ENCODE measurements around the gene PTPRT. TPM values are rescaled to one million over a fixed set of nuclear protein-coding genes. Genes with fewer than 3 reads are reported as not detected.

Gene PTPRT
- total and polyA plus RNA-seq, 2 of the 4 experiments (the other 2 are of a cell fraction): not detected

- no peak overlapping the region for H4K8ac ChIP-seq (ENCODE audit: low read depth in 2 of 2, low read length in 2 of 2)
- dilution Hi-C loops (cut with HindIII; ENCODE audit: low sequenced_read_pairs, unreplicated experiment) (no loop called here), intact Hi-C loops (cut with micrococcal nuclease) (no loop called here), in situ Hi-C loops (cut with MboI; ENCODE audit: low sequenced_read_pairs) (no loop called here)
- H4K5ac ChIP-seq (ENCODE audit: low read depth, low read length): no peak overlapping the region
- H3K18ac ChIP-seq (ENCODE audit: low read depth, low read length): no peak overlapping the region
- no CpG with 5 or more reads among the region's 6 CpGs for WGBS, 2 experiments (ENCODE audit: extremely low coverage in 2 of 2, insufficient read length in 1 of 2)
- H3K14ac ChIP-seq (replicated peaks; ENCODE audit: low read depth, low read length): no peak overlapping the region
- H2BK120ac ChIP-seq (ENCODE audit: low read depth, low read length): no peak overlapping the region
- CTCF ChIA-PET: no interaction called here
- no peak overlapping the region for H2BK5ac ChIP-seq (ENCODE audit: low read depth, low read length, poor library complexity, severe bottlenecking)
- H3K56ac ChIP-seq (ENCODE audit: extremely low read depth, insufficient read depth, low read length): no peak overlapping the region
- H2AFZ ChIP-seq (replicated peaks; ENCODE audit: low read length, poor library complexity): no peak overlapping the region
- no peak overlapping the region for H3K4ac ChIP-seq (ENCODE audit: low read depth, low read length)
- no TSS peak for BruUV-seq (replicated peaks)
- ATAC-seq (ENCODE audit: low read depth) (no peak), DNase-seq (no peak)
- H3K4me1 ChIP-seq (ENCODE audit: control insufficient read depth, insufficient read depth, low read length): no peaks in the 10 kb centered on the region
- no peak overlapping the region for H3K23ac ChIP-seq (ENCODE audit: low read depth, low read length)
- peaks cover 8% of the 10 kb centered on the region for H3K9me3 ChIP-seq (ENCODE audit: control insufficient read depth, insufficient read depth, low read length)
- no peak overlapping the region for H2AK5ac ChIP-seq (ENCODE audit: low read depth, low read length)
- H2BK15ac ChIP-seq (ENCODE audit: low read depth, low read length): no peak overlapping the region
- no peaks in the 10 kb centered on the region for H4K20me1 ChIP-seq (ENCODE audit: insufficient read depth, low read length)
- no peaks in the 10 kb centered on the region for H3K79me1 ChIP-seq (ENCODE audit: low read depth in 1 of 2, low read length in 2 of 2)
- H3K36me3 ChIP-seq (ENCODE audit: control insufficient read depth, insufficient read depth, low read length): no peaks in the 10 kb centered on the region
- H3K9ac ChIP-seq (ENCODE audit: low read depth, low read length): no peak overlapping the region
- no peak overlapping the region for H2AK9ac ChIP-seq (replicated peaks; ENCODE audit: low read depth, low read length, poor library complexity)
- no peak overlapping the region for H2BK20ac ChIP-seq (ENCODE audit: low read depth, low read length)
- H3K4me2 ChIP-seq (ENCODE audit: low read depth, low read length): no peak overlapping the region
- no peaks in the 10 kb centered on the region for H3K27me3 ChIP-seq (ENCODE audit: control insufficient read depth, insufficient read depth, low read length)
- H3K9me1 ChIP-seq (ENCODE audit: insufficient read depth, low read length): no peaks in the 10 kb centered on the region
- H3K4me3 ChIP-seq (ENCODE audit: insufficient read depth, low read depth, low read length): no peak overlapping the region
- POLR2A ChIA-PET (ENCODE audit: unreplicated experiment): no interaction called here
- no peak for TF ChIP-seq SMC3 (IDR thresholded peaks at IDR 0.05; ENCODE audit: low read depth, low read length)
- TF ChIP-seq, protein P1, sequence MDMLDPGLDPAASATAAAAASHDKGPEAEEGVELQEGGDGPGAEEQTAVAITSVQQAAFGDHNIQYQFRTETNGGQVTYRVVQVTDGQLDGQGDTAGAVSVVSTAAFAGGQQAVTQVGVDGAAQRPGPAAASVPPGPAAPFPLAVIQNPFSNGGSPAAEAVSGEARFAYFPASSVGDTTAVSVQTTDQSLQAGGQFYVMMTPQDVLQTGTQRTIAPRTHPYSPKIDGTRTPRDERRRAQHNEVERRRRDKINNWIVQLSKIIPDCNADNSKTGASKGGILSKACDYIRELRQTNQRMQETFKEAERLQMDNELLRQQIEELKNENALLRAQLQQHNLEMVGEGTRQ (IDR thresholded peaks at IDR 0.05; ENCODE audit: low read depth, low read length): no peak
- TF ChIP-seq RCOR1 (IDR thresholded peaks at IDR 0.05; ENCODE audit: insufficient replicate concordance, low read length): no peak
- no peak for TF ChIP-seq MAZ (IDR thresholded peaks at IDR 0.05; ENCODE audit: borderline replicate concordance, low read depth, low read length)
- no peak for TF ChIP-seq BHLHE40 (IDR thresholded peaks at IDR 0.05; ENCODE audit: low read depth, low read length)
- no peak for TF ChIP-seq CTCF (conservative IDR thresholded peaks at IDR 0.05; ENCODE audit: low read depth, low read length)
- no peak for TF ChIP-seq MXI1 (IDR thresholded peaks at IDR 0.05; ENCODE audit: borderline replicate concordance, low read depth, low read length)
- no peak overlapping the region for H4K91ac ChIP-seq (ENCODE audit: insufficient read depth, low read depth, low read length)
- H3K27ac ChIP-seq (ENCODE audit: insufficient read depth, low read length): no peak overlapping the region
These were observed 553.9 kb downstream of the PTPRT start for GRCh38 chr20:42635699-42636411.

All from IMR-90 (cell line).